H9 (cell line): ENCODE results near the gene SLC4A7. TPM values are rescaled to one million over a fixed set of nuclear protein-coding genes. Genes with fewer than 3 reads are reported as not detected.

ENCODE experiments used
- DNase-seq: peaks from one replicate; pipeline ENCODE4 v3.0.0-alpha.2; 2017
- H2AFZ ChIP-seq: one replicate; pipeline ENCODE4 v1.6.1; 2013; ENCODE audit warnings: mild to moderate bottlenecking, low read length, control low read depth, moderate library complexity
- H2AK5ac ChIP-seq: 2 replicates; pipeline ENCODE4 v1.6.1; 2013; ENCODE audit warnings: low read length, control low read depth, mixed read lengths; ENCODE audit not compliant: insufficient read length
- H2BK120ac ChIP-seq: one replicate; pipeline ENCODE4 v1.6.1; 2013; ENCODE audit warnings: low read depth, mild to moderate bottlenecking, low read length, control low read depth, inconsistent platforms; ENCODE audit not compliant: poor library complexity, severe bottlenecking
- H2BK12ac ChIP-seq: 2 replicates; pipeline ENCODE4 v1.6.1; 2013; ENCODE audit warnings: low read length, control low read depth, mixed read lengths, low read depth; ENCODE audit not compliant: insufficient read length
- H2BK15ac ChIP-seq: 2 replicates; pipeline ENCODE4 v1.6.1; 2013; ENCODE audit warnings: low read depth, low read length, control low read depth
- H2BK20ac ChIP-seq: one replicate; pipeline ENCODE4 v1.6.1; 2013; ENCODE audit warnings: low read depth, mild to moderate bottlenecking, low read length, control low read depth, inconsistent platforms; ENCODE audit not compliant: poor library complexity, severe bottlenecking
- H2BK5ac ChIP-seq: 2 replicates; pipeline ENCODE4 v1.6.1; 2013; ENCODE audit warnings: low read length, control low read depth, mixed read lengths; ENCODE audit not compliant: insufficient read length
- H3K14ac ChIP-seq: 2 replicates; pipeline ENCODE4 v1.6.1; 2013; ENCODE audit warnings: low read length, control low read depth; ENCODE audit not compliant: insufficient read depth
- H3K18ac ChIP-seq: 2 replicates; pipeline ENCODE4 v1.6.1; 2013; ENCODE audit warnings: low read depth, mild to moderate bottlenecking, mixed read lengths, low read length, control low read depth; ENCODE audit not compliant: insufficient read length
- H3K23ac ChIP-seq: 2 replicates; pipeline ENCODE4 v1.6.1; 2013; ENCODE audit warnings: low read length, control low read depth, mixed read lengths, low read depth; ENCODE audit not compliant: insufficient read length
- H3K23me2 ChIP-seq: 2 replicates; pipeline ENCODE4 v1.6.1; 2013; ENCODE audit warnings: low read depth, mild to moderate bottlenecking, mixed read lengths, low read length, control low read depth; ENCODE audit not compliant: insufficient read length, poor library complexity, severe bottlenecking
- H3K27ac ChIP-seq: 2 replicates; pipeline ENCODE4 v1.5.1; 2013; ENCODE audit warnings: low read length, control low read depth, mixed read lengths, low read depth; ENCODE audit not compliant: insufficient read length
- H3K27me3 ChIP-seq: 2 replicates; pipeline ENCODE4 v1.6.1; 2013; ENCODE audit warnings: low read length, control low read depth, inconsistent platforms; ENCODE audit not compliant: insufficient read depth
- H3K4ac ChIP-seq: 2 replicates; pipeline ENCODE4 v1.6.1; 2013; ENCODE audit warnings: low read depth, mild to moderate bottlenecking, control low read depth, inconsistent platforms, low read length, moderate library complexity
- H3K4me1 ChIP-seq: 2 replicates; pipeline ENCODE4 v1.6.1; 2013; ENCODE audit warnings: low read length, control low read depth, inconsistent platforms; ENCODE audit not compliant: insufficient read depth
- H3K4me2 ChIP-seq: 2 replicates; pipeline ENCODE4 v1.6.1; 2013; ENCODE audit warnings: low read length, control low read depth, mixed read lengths; ENCODE audit not compliant: insufficient read length, insufficient read depth
- H3K56ac ChIP-seq: 2 replicates; pipeline ENCODE4 v1.6.1; 2013; ENCODE audit warnings: low read depth, mild to moderate bottlenecking, mixed read lengths, low read length, control low read depth; ENCODE audit not compliant: insufficient read length
- H3K79me1 ChIP-seq: 2 replicates; pipeline ENCODE4 v1.6.1; 2013; ENCODE audit warnings: low read depth, mild to moderate bottlenecking, moderate library complexity, low read length, control low read depth, inconsistent platforms; ENCODE audit not compliant: insufficient read depth, poor library complexity, severe bottlenecking
- H3K79me2 ChIP-seq: 2 replicates; pipeline ENCODE4 v1.6.1; 2013; ENCODE audit warnings: low read length, control low read depth, inconsistent platforms; ENCODE audit not compliant: insufficient read depth
- H3K9ac ChIP-seq: 2 replicates; pipeline ENCODE4 v1.6.1; 2013; ENCODE audit warnings: low read length, control low read depth, mixed read lengths; ENCODE audit not compliant: insufficient read length; ENCODE audit errors: extremely low read depth
- H3K9me3 ChIP-seq: one replicate; pipeline ENCODE4 v1.6.1; 2013; ENCODE audit warnings: low read depth, low read length, inconsistent platforms; ENCODE audit not compliant: control insufficient read depth
- H3T11ph ChIP-seq: one replicate; pipeline ENCODE4 v1.6.1; 2013; ENCODE audit warnings: mild to moderate bottlenecking, low read length, control low read depth, inconsistent platforms
- H4K20me1 ChIP-seq: one replicate; pipeline ENCODE4 v1.6.1; 2013; ENCODE audit not compliant: control insufficient read depth, insufficient read length, insufficient read depth
- H4K5ac ChIP-seq: 2 replicates; pipeline ENCODE4 v1.6.1; 2013; ENCODE audit warnings: low read depth, mild to moderate bottlenecking, mixed read lengths, low read length, control low read depth; ENCODE audit not compliant: insufficient read length
- H4K8ac ChIP-seq: replicated peaks from 2 replicates; pipeline ENCODE4 v1.6.1; 2013; ENCODE audit warnings: low read length, control low read depth, mixed read lengths, low read depth; ENCODE audit not compliant: insufficient read length
- H4K91ac ChIP-seq: 2 replicates; pipeline ENCODE4 v1.6.1; 2013; ENCODE audit warnings: low read depth, mild to moderate bottlenecking, moderate library complexity, mixed read lengths, low read length, control low read depth; ENCODE audit not compliant: insufficient read length
- H3K27ac Mint-ChIP-seq, 3 experiments: 2 replicates in 2 of 3; 3 replicates in 1 of 3; pipeline ENCODE4 v1.8.0; 2020 to 2021; ENCODE audit warnings: mixed read lengths in 3 of 3, mild to moderate bottlenecking in 1 of 3, moderate library complexity in 1 of 3
- H3K27me3 Mint-ChIP-seq: 2 replicates; pipeline ENCODE4 v1.8.0; 2021; ENCODE audit warnings: low read depth, mild to moderate bottlenecking, moderate library complexity, mixed read lengths
- H3K36me3 Mint-ChIP-seq, 3 experiments: 2 replicates in 2 of 3; 3 replicates in 1 of 3; pipeline ENCODE4 v1.8.0; 2020 to 2021; ENCODE audit warnings: low read depth in 3 of 3, mixed read lengths in 3 of 3; ENCODE audit not compliant: insufficient read depth in 1 of 3
- H3K4me1 Mint-ChIP-seq, 2 experiments: 2 replicates each; pipeline ENCODE4 v1.8.0; 2020; ENCODE audit warnings: mixed read lengths in 2 of 2
- H3K4me3 Mint-ChIP-seq, 2 experiments: 2 replicates in 1 of 2; 3 replicates in 1 of 2; pipeline ENCODE4 v1.8.0; 2020 to 2021; ENCODE audit warnings: mild to moderate bottlenecking in 2 of 2, mixed read lengths in 2 of 2, moderate library complexity in 1 of 2
- H3K9me3 Mint-ChIP-seq, 2 experiments: 2 replicates in 1 of 2; 3 replicates in 1 of 2; pipeline ENCODE4 v1.8.0; 2020; ENCODE audit warnings: mild to moderate bottlenecking in 2 of 2, mixed read lengths in 2 of 2, moderate library complexity in 1 of 2
- WGBS: extraction: QIAGEN DNeasy Blood & Tissue Kit; methylation state at CpG from one replicate; pipeline ENCODE4 v1.1.7; 2013; ENCODE audit warnings: missing lambda C conversion rate, low lambda C conversion rate, mixed read lengths; ENCODE audit not compliant: insufficient read length; ENCODE audit errors: extremely low coverage; 5-methylcytosine and 5-hydroxymethylcytosine counted together
- total RNA-seq: library from RNA; stranded (reverse); gene quantifications from 2 replicates; pipeline ENCODE4 v1.2.1, GENCODE V29; 2021
- TF ChIP-seq, protein P1 (sequence below): fragments of 200-600 bp; sonication (generic); conservative IDR thresholded peaks from 3 replicates; pipeline ENCODE4 v1.8.0; 2021; ENCODE audit warnings: antibody characterized with exemption, mild to moderate bottlenecking

Gene SLC4A7
- total RNA-seq, 1 experiment from 2014 or later, result 46.1 TPM

DNA sequence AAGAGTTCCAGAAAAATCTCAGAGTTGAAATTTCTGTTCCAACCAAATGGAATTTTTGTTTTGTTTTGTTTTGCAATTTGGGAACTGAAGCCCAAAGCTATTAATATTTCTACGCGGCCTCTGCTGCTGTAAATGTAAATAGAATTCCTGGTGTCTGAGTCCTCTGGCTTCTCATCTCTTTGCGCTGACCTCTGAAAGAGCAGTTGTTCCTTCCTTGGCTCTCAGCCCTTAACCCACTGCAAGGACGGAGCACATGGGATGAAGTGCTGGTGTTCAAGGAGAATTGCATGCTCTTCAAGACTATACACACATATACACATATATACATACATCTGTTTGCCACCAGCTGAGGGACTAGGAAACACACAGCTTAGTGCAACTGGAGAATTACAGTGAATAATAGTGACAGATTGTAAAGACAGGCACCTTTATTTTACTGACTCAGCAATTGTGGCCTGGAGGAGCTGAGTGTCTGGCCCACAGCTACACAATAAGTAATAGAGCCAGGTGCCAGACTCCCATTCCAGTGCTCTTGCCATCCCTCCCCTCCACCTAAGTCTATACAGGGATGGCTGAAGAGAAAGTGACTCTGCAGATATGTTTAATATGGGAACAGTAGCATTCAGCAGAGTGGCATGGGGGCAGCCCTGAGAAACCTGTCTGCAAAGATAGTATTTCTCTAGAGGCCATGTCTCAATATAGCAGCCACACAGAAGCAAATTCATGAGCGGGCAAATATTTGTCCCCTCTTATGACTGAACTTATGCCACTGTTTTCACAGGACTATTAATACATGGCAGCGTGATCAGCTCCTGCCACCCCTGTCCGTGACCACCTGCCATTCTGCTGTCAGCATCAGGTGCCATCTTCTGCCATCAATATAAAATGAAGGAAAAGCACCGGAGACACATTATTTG lies 157.3 kb downstream of the SLC4A7 start:
- H3K4me2 ChIP-seq, result no peak overlapping the region
- H2AFZ ChIP-seq, result no peak overlapping the region
- DNase-seq, result no peak

More for the DNA sequence above, 157.3 kb downstream of the SLC4A7 start:
- TF ChIP-seq, protein P1, sequence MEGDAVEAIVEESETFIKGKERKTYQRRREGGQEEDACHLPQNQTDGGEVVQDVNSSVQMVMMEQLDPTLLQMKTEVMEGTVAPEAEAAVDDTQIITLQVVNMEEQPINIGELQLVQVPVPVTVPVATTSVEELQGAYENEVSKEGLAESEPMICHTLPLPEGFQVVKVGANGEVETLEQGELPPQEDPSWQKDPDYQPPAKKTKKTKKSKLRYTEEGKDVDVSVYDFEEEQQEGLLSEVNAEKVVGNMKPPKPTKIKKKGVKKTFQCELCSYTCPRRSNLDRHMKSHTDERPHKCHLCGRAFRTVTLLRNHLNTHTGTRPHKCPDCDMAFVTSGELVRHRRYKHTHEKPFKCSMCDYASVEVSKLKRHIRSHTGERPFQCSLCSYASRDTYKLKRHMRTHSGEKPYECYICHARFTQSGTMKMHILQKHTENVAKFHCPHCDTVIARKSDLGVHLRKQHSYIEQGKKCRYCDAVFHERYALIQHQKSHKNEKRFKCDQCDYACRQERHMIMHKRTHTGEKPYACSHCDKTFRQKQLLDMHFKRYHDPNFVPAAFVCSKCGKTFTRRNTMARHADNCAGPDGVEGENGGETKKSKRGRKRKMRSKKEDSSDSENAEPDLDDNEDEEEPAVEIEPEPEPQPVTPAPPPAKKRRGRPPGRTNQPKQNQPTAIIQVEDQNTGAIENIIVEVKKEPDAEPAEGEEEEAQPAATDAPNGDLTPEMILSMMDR, result no peak
- Mint-ChIP-seq H3K9me3 (peaks cover 6% of the 10 kb centered on the region in 2 experiments; a peak in 4 of 5 replicates), H3K27ac (no peak overlapping the region), H3K4me1 (no peaks in the 10 kb centered on the region), H3K4me3 (no peak overlapping the region), H3K27me3 (no peaks in the 10 kb centered on the region), H3K36me3 (peaks cover 0 to 9% (median 4%) of the 10 kb centered on the region in 3 experiments; a peak in 2 of 7 replicates)
- Histone ChIP-seq H4K20me1 (no peaks in the 10 kb centered on the region), H4K8ac (no peak overlapping the region), H4K5ac (no peak overlapping the region), H2BK20ac (no peak overlapping the region), H3K9me3 (no peaks in the 10 kb centered on the region), H3K23me2 (no peaks in the 10 kb centered on the region), H3K23ac (no peak overlapping the region), H2BK15ac (no peak overlapping the region), H3K56ac (no peak overlapping the region), H3K27ac (no peak overlapping the region), H3K14ac (no peak overlapping the region), H3K4ac (no peak overlapping the region), H3K4me1 (no peaks in the 10 kb centered on the region), H4K91ac (no peak overlapping the region), H3K79me1 (no peaks in the 10 kb centered on the region), H2BK5ac (no peak overlapping the region), H2BK12ac (no peak overlapping the region), H2AK5ac (no peak overlapping the region), H3K79me2 (no peaks in the 10 kb centered on the region), H3K18ac (no peak overlapping the region), H2BK120ac (no peak overlapping the region), H3T11ph (no peak overlapping the region), H3K9ac (no peak overlapping the region), H3K27me3 (no peaks in the 10 kb centered on the region)
- no CpG with 5 or more reads among the region's 8 CpGs for WGBS
